GM19463 (cell line): ENCODE results near the gene CERS1.
"Not testable (repeated sequence)": the region's sequence is repeated elsewhere in the genome, so short reads cannot be mapped to it uniquely, and the experiment has no call there.

Experiments used
- ATAC-seq: cut with Tn5 transposase; IDR thresholded peaks from one replicate; pipeline ENCODE4 v1.9.1; 2021; ENCODE audit warnings: mild to moderate bottlenecking, moderate library complexity; ENCODE audit not compliant: unreplicated experiment

CERS1 gene

GRCh38 chr19:18919900-18920214 is 23.9 kb upstream of the CERS1 start:
- no peak for ATAC-seq

DNA sequence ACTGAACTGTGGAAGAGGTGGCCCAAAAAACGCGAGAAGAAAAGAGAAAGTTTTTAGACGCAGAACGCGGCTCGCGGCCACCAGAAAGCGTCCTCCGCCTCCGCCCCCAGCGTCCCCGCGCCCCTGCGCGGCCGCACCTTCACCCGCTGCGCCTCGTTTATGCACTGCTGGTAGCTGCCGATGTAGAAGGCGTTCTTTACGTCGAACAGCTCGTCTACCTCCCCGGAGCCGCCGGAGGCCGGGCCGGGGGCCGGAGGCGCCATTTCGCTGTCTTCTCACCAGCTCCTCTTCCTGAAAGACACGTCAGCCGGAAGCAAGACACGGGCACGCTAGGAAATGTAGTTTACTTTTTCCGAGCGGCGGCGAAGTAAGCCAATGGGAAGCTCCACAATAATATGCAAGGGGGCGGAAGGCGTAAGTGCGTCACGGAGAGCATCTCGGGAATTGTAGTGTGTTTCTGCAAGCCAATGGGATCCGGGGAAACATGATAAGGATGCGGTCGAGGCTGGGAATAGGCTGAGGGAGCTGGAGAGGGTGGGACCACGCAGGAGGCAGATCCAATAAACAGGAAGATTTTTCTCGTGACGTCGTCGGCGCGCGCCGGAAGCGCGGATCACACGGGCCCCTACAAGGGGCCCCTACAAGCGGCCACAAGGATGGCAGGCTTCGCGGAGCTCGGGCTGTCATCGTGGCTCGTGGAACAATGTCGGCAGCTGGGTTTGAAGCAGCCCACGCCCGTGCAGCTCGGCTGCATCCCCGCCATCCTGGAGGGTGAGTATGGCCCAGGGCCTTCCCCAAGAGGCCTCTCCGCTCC is 23.3 kb upstream of the CERS1 start, which contains the start of the genes COPE and DDX49:
COPE (minus strand) TSS at position 302 of the 814 bp plus-strand sequence; CDS start at position 263, 39 bp downstream.
DDX49 (plus strand) TSS at position 630 of the 814 bp plus-strand sequence; CDS start at position 657, 27 bp downstream.
- ATAC-seq: peak; percentile 93

- not testable (repeated sequence) for ATAC-seq
Measured at GRCh38 chr19:18917593-18917992, 21.6 kb upstream of the CERS1 start.

GRCh38 chr19:18915639-18916038 is 19.7 kb upstream of the CERS1 start:
- no peak for ATAC-seq

DNA sequence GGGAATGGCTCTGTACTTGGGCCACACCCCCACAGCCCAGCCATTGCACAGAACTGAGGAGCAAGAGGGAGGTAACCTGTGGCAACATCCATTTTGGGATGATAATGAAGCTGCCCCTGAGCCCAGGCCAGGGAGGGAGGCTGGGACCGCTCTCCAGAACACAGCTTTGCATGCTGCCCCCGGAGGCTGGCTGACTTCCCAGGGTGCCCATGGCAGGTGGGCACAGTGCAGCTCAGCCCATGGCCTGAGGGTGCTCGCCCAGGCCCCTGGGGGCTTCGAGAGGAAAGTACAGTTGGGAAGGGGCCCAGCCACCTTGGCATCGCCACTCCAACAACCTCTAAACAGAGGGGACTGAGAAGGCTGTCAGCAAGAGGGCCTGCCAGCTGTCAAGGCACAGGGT is 17.5 kb upstream of the CERS1 start:
- ATAC-seq: no peak

DNA sequence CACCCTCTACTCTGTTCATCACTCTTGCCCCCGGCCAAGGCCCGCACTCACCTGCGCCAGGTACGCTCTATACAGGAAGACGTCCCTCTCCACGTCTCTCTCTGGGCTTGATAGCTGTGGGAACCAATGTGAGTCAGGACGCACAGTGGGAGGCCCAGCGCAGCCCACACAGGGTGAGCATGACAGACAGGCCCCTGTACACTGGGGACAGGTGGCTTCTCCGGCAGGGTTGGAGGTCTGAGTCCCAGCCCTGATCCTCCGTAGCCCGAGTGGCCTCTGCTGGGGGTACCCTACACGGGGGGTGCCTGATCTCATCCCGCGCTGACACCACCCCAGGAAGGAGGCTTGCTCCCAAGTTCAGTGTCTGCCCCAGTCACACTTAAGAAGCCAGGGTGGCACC is 17.0 kb upstream of the CERS1 start:
- no peak for ATAC-seq

- no peak for ATAC-seq
Measured at GRCh38 chr19:18910801-18911436, 15.0 kb upstream of the CERS1 start.

GRCh38 chr19:18910010-18910409 is 14.1 kb upstream of the CERS1 start:
- ATAC-seq: no peak

- ATAC-seq: no peak
Measured at GRCh38 chr19:18908917-18909619, 13.1 kb upstream of the CERS1 start.

DNA sequence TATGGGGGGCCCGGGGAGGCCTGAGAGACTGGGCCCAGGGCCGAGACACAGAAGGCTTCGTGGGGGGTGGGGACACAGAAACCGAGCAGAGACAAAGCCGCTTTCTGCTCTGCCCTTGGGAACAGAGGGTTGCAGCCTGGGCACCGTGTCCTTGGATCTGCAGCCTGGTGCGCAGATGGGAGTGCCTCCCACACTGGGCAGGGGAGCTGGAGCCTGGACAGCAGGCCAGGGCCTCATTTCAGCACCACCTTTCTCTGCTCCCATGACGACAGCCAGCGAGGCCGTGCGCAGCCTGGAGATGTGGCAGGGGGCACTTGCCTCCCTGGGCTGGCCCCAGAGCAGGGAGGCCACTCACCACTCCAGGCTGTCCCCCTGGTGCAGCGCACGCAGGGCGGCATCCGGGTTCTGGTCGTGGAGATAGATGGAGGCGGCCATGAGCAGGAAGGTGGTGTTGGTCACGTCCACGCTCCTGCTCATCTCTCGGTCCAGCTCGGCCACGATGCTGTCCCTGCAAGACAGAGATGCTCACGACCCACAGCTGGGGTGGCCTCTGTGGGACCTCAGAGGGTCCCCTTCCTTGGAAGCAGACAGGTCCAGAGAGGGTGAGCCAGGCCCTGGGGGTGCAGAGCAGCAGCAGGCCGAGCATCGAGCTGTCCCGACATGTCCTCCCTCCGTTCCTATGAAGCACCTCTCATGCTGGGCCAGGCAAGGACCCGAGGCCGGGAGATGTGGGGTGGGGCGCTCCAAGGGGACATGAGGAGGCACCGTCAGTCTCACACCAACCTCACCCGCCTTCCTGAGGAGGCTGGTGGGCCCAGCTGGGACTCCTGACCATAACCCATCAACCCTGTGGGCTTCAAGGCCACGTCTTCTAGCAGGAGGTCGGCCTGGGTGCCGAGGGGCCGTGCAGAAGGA is 10.9 kb upstream of the CERS1 start:
- ATAC-seq: no peak

DNA sequence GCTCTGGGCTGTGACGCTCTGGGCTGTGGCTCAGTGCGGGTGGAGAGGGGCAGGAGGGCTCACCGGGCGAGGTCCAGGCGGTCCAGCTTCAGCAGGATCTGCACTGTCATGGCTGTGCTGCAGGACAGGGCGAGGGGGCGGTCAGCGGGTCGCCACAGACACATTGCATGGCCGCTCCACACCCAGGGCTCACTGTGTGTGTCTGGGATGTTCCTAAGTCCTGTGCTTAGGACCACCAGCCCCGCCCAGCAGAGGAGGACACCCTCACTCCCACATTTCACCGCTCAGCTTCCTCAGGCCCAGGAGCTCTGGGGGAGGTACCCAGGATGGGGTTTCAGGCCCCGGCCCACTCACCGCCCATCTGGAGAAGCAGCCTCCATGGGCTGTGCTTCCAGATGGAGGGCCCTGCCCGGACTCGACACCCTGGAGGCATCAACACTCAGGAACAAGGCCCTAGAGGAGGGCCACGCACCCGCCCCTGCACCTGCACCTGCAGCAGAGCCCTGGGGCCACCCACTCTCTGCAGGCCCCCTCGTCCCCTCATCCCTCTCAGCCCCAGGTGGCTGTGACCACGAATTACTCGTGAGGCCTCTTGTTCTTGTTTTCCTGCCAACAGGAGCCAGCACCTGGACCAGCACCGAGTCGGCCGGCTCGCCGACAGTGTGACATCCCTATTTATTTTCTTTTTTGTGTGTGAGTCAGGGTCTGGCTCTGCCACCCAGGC is 9.7 kb upstream of the CERS1 start:
- ATAC-seq: no peak

DNA sequence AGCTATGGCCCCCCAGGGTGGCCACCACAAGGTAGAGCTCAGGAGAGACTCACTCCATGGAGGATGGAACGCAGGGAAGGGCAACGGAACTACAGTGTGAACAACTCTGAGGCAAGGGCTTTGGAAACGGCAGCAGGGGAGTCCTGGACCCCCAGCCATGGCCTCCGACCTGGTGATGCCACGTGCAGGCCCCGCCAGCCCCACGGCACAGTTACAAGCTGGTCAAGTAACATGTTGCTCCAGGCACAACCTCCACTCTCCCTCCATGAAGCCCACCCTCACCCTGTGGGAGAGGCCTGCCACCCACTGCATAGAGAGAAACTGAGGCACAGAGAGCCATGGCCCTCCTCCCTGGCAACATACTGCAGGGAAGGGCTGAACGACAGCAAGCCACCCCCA is 9.1 kb upstream of the CERS1 start:
- ATAC-seq: no peak

DNA sequence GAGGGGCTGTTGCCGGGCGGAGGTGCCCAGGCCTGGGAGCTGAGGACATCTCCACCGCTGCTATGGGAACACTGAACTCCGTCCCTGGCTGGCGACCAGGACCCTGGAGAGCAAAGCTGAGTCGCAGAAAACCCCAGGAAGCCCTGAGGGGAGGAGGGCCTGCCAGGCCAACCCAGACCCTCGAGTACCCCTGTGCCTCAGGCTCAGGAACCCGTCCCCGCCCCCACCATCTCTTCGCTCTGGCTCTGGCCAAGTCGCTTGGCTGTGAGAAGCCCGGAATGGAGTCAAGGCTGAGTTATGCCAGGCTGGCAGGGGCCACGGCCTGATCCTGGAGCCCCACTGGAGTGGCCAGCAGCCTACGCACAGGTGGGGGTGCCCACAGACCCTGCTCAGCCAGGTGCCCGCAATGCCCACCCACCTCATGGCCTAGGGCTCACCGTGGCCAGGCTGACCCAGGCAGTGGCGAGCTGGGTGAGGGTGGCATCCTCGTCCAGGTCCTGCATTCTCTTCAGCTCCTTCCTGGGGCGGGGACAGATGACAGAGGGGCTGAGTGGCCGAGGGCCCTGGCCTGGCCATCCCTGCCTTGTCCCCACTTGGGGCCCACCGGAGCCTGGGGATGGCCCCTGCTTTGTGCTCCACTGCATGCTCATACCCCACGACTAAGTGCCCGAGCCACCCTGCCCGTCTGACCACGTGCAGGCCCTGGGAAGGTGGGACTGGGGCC is 8.5 kb upstream of the CERS1 start:
- no peak for ATAC-seq

- ATAC-seq: no peak
Measured at GRCh38 chr19:18903156-18904037, 7.4 kb upstream of the CERS1 start.

- ATAC-seq: not testable (repeated sequence)
Measured at GRCh38 chr19:18902519-18902918, 6.6 kb upstream of the CERS1 start.

DNA sequence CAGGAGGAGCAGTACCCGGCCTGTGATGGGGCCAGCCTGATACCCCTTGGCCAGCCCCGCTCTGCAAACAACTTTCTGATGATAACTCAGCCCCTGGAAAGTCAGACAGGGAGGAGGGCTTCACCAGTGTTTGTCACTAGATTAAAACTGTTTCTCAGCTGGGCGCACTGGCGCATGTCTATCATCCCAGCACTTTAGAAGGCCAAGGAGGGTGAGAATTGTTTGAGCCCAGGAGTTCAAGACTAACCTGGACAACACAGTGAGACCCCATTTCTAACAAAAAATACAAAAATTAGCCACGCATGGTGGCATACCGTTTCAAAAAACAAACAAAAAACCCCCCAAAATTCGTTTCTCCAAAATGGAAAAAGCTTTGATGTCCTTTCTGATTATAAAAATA is 5.5 kb upstream of the CERS1 start:
- ATAC-seq: no peak

DNA sequence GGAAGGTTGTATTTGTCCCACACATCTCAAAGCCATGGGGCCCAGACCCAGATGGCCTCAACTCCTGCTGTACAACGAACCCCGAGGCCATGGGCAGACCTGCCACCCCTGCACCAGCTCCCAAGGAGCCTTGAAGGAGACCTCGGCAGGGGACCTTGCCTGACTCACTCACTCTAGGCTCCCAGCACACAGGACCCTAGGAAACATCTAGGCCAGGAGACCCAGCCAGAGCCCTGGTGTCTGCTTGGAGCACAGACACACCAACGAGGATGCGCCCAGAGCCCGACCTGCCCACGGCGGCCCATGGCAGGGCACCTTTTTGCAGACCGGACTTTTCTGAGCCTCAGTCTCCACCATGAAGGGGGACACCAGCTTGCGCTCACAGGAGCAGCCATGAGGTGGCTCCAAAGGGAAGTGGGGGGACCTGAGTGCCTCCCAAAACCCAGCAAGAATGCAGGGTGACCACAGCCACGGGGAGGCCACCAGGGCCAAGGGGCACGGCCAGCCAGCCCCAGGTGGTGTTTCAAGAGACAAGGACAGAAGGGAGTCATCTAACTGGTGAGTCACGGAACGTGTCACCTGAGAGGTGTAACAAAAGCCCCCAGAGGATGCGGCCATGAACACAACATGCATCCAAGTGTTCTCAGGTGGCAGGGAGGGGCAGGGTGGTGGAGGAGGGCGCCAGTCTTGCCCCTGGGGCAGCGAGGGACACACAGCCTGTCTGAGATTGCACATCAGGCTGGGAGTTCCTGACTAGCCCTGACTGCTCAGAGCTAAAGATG is 4.9 kb upstream of the CERS1 start:
- ATAC-seq: no peak
